HEK293 (cell line): ENCODE data around the gene TSR1.
A peak's percentile ranks its signal among the peaks of the same experiment; 100 is the strongest.

ENCODE experiments used
- FEZF1 ChIP-seq: fragments of 450-650 bp; formaldehyde crosslinking; IDR thresholded peaks from 2 replicates; pipeline ENCODE4 v1.5.1; 2016; ENCODE audit warnings: missing biosample characterization, missing genetic modification characterization
- HOXC10 ChIP-seq: sonication (generic); formaldehyde crosslinking; IDR thresholded peaks from 2 replicates; pipeline ENCODE4 v1.8.1; 2023; ENCODE audit warnings: mild to moderate bottlenecking, missing genetic modification reagents
- KLF16 ChIP-seq: fragments of 450-650 bp; formaldehyde crosslinking; IDR thresholded peaks from 2 replicates; pipeline ENCODE4 v1.5.1; 2017; ENCODE audit warnings: missing biosample characterization, missing genetic modification characterization
- ZFP3 ChIP-seq: fragments of 450-650 bp; formaldehyde crosslinking; IDR thresholded peaks from 2 replicates; pipeline ENCODE4 v1.5.1; 2016; ENCODE audit warnings: low read depth, missing biosample characterization, missing genetic modification characterization
- ZNF114 ChIP-seq: fragments of 450-650 bp; formaldehyde crosslinking; IDR thresholded peaks from 2 replicates; pipeline ENCODE4 v1.5.0; 2017; ENCODE audit warnings: missing biosample characterization, missing genetic modification characterization
- ZNF132 ChIP-seq: fragments of 450-650 bp; formaldehyde crosslinking; IDR thresholded peaks from 2 replicates; pipeline ENCODE4 v1.5.1; 2017; ENCODE audit warnings: missing biosample characterization, missing genetic modification characterization, borderline replicate concordance
- ZNF292 ChIP-seq: fragments of 450-650 bp; formaldehyde crosslinking; IDR thresholded peaks from 2 replicates; pipeline ENCODE4 v1.5.1; 2016; ENCODE audit warnings: low read depth, missing biosample characterization, missing genetic modification characterization, borderline replicate concordance
- ZNF354C ChIP-seq: fragments of 450-650 bp; formaldehyde crosslinking; IDR thresholded peaks from 2 replicates; pipeline ENCODE4 v1.5.1; 2016; ENCODE audit warnings: missing biosample characterization, missing genetic modification characterization, low read depth, borderline replicate concordance
- ZNF549 ChIP-seq: fragments of 450-650 bp; IDR thresholded peaks from 2 replicates; pipeline ENCODE4 v1.5.1; 2018; ENCODE audit warnings: missing biosample characterization, missing genetic modification characterization, mild to moderate bottlenecking, inconsistent platforms, moderate library complexity
- ZNF658 ChIP-seq: fragments of 450-650 bp; formaldehyde crosslinking; IDR thresholded peaks from 2 replicates; pipeline ENCODE4; 2016; ENCODE audit warnings: missing biosample characterization, missing genetic modification characterization
- ZNF776 ChIP-seq: fragments of 450-650 bp; formaldehyde crosslinking; IDR thresholded peaks from 2 replicates; pipeline ENCODE4 v1.5.0; 2017; ENCODE audit warnings: missing biosample characterization, missing genetic modification characterization, borderline replicate concordance
- ZNF792 ChIP-seq: fragments of 450-650 bp; formaldehyde crosslinking; IDR thresholded peaks from 2 replicates; pipeline ENCODE4 v1.5.1; 2016; ENCODE audit warnings: missing biosample characterization, missing genetic modification characterization
- TF ChIP-seq, protein P1 (sequence below): fragments of 450-650 bp; formaldehyde crosslinking; IDR thresholded peaks from 2 replicates; pipeline ENCODE4 v1.5.1; 2016; ENCODE audit warnings: missing biosample characterization, missing genetic modification characterization
- TF ChIP-seq, protein P2 (sequence below): fragments of 450-650 bp; formaldehyde crosslinking; IDR thresholded peaks from 2 replicates; pipeline ENCODE4 v1.5.1; 2016; ENCODE audit warnings: missing biosample characterization, missing genetic modification characterization
- TF ChIP-seq, protein P3 (sequence below): fragments of 450-650 bp; formaldehyde crosslinking; IDR thresholded peaks from 2 replicates; pipeline ENCODE4 v1.5.1; 2016; ENCODE audit warnings: missing biosample characterization, missing genetic modification characterization
- TF ChIP-seq, protein P4 (sequence below): fragments of 450-650 bp; formaldehyde crosslinking; conservative IDR thresholded peaks from 2 replicates; pipeline ENCODE4 v1.5.1; 2016; ENCODE audit warnings: low read depth, missing biosample characterization, missing genetic modification characterization
- TF ChIP-seq, protein P5 (sequence below): fragments of 450-650 bp; formaldehyde crosslinking; IDR thresholded peaks from 2 replicates; pipeline ENCODE4 v1.5.1; 2016; ENCODE audit warnings: missing biosample characterization, missing genetic modification characterization
- TF ChIP-seq, protein P6 (sequence below): fragments of 450-650 bp; IDR thresholded peaks from 2 replicates; pipeline ENCODE4 v1.5.1; 2018; ENCODE audit warnings: missing biosample characterization, mild to moderate bottlenecking, missing genetic modification characterization
- TF ChIP-seq, protein P7 (sequence below): fragments of 450-650 bp; formaldehyde crosslinking; conservative IDR thresholded peaks from 2 replicates; pipeline ENCODE4 v1.5.1; 2016; ENCODE audit warnings: low read depth, missing biosample characterization, missing genetic modification characterization

Gene TSR1

DNA sequence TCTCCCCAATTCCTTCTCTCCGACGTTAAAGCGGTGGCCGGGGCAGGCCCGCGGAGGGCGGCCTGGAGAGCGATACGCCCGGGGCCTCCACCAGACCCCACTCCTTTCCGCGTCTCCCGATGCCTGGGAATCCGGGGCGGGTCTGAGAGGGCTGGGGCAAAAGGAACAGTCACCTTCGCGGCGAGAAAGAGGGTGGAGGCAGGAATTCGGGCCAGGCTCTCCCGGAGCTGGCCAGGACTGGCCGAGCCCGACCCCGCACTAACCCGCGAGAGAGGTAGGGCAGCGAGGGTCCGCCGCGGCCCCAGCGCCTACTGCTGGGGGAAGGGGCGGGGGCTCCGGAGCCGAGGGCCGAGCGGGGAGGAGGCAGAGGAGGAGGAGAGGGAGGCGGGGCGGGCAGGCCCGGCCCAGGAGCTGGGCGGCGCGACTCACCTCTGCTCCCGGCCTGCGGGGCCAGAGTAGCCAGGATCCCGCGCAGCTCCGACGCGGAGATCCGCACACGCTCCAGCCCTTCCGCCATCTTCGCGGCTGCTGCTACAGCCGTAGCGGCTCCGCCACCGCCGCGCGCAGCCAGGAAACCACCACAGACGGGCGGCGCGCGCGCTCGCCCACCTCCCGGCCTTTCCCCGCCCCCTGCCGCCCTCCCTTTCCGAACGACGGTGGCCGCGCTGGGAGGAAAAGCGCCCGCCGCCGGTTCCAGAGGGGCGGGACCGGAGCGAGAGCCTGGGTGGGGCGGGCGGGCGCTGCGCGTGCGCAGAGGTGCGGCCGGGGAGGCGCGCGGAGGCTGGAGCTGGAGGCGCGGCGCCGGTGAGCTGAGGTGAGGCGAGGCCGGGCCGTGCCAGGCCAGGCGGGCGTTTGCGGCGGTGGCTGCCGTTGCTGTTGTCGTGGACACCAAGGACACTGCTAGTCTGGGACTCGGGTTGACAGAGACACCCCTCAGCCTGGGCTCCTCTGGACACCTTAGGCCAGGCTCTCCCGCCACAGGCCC lies 32.8 kb downstream of the TSR1 start, which contains the start of the genes SMG6 and SRR (continued):
- TF ChIP-seq, protein P1, sequence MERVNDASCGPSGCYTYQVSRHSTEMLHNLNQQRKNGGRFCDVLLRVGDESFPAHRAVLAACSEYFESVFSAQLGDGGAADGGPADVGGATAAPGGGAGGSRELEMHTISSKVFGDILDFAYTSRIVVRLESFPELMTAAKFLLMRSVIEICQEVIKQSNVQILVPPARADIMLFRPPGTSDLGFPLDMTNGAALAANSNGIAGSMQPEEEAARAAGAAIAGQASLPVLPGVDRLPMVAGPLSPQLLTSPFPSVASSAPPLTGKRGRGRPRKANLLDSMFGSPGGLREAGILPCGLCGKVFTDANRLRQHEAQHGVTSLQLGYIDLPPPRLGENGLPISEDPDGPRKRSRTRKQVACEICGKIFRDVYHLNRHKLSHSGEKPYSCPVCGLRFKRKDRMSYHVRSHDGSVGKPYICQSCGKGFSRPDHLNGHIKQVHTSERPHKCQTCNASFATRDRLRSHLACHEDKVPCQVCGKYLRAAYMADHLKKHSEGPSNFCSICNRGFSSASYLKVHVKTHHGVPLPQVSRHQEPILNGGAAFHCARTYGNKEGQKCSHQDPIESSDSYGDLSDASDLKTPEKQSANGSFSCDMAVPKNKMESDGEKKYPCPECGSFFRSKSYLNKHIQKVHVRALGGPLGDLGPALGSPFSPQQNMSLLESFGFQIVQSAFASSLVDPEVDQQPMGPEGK, result peak; percentile 90
- TF ChIP-seq, protein P2, sequence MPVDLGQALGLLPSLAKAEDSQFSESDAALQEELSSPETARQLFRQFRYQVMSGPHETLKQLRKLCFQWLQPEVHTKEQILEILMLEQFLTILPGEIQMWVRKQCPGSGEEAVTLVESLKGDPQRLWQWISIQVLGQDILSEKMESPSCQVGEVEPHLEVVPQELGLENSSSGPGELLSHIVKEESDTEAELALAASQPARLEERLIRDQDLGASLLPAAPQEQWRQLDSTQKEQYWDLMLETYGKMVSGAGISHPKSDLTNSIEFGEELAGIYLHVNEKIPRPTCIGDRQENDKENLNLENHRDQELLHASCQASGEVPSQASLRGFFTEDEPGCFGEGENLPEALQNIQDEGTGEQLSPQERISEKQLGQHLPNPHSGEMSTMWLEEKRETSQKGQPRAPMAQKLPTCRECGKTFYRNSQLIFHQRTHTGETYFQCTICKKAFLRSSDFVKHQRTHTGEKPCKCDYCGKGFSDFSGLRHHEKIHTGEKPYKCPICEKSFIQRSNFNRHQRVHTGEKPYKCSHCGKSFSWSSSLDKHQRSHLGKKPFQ, result no peak
- no peak for TF ChIP-seq ZNF132
- TF ChIP-seq ZNF292 (tag by site-specific recombination), result no peak
- no peak for TF ChIP-seq HOXC10 (CRISPR knock-in tag)
- no peak for TF ChIP-seq ZNF549 (tag by site-specific recombination)
- no peak for TF ChIP-seq ZNF354C (tag by site-specific recombination)
- TF ChIP-seq ZNF114, result no peak
- no peak for TF ChIP-seq ZNF776 (tag by site-specific recombination)
- no peak for TF ChIP-seq ZFP3
- TF ChIP-seq, protein P3, sequence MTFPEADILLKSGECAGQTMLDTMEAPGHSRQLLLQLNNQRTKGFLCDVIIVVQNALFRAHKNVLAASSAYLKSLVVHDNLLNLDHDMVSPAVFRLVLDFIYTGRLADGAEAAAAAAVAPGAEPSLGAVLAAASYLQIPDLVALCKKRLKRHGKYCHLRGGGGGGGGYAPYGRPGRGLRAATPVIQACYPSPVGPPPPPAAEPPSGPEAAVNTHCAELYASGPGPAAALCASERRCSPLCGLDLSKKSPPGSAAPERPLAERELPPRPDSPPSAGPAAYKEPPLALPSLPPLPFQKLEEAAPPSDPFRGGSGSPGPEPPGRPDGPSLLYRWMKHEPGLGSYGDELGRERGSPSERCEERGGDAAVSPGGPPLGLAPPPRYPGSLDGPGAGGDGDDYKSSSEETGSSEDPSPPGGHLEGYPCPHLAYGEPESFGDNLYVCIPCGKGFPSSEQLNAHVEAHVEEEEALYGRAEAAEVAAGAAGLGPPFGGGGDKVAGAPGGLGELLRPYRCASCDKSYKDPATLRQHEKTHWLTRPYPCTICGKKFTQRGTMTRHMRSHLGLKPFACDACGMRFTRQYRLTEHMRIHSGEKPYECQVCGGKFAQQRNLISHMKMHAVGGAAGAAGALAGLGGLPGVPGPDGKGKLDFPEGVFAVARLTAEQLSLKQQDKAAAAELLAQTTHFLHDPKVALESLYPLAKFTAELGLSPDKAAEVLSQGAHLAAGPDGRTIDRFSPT (tag by site-specific recombination), result no peak
- no peak for TF ChIP-seq ZNF658 (tag by site-specific recombination)
- no peak for TF ChIP-seq ZNF792 (tag by site-specific recombination)
- TF ChIP-seq, protein P4, sequence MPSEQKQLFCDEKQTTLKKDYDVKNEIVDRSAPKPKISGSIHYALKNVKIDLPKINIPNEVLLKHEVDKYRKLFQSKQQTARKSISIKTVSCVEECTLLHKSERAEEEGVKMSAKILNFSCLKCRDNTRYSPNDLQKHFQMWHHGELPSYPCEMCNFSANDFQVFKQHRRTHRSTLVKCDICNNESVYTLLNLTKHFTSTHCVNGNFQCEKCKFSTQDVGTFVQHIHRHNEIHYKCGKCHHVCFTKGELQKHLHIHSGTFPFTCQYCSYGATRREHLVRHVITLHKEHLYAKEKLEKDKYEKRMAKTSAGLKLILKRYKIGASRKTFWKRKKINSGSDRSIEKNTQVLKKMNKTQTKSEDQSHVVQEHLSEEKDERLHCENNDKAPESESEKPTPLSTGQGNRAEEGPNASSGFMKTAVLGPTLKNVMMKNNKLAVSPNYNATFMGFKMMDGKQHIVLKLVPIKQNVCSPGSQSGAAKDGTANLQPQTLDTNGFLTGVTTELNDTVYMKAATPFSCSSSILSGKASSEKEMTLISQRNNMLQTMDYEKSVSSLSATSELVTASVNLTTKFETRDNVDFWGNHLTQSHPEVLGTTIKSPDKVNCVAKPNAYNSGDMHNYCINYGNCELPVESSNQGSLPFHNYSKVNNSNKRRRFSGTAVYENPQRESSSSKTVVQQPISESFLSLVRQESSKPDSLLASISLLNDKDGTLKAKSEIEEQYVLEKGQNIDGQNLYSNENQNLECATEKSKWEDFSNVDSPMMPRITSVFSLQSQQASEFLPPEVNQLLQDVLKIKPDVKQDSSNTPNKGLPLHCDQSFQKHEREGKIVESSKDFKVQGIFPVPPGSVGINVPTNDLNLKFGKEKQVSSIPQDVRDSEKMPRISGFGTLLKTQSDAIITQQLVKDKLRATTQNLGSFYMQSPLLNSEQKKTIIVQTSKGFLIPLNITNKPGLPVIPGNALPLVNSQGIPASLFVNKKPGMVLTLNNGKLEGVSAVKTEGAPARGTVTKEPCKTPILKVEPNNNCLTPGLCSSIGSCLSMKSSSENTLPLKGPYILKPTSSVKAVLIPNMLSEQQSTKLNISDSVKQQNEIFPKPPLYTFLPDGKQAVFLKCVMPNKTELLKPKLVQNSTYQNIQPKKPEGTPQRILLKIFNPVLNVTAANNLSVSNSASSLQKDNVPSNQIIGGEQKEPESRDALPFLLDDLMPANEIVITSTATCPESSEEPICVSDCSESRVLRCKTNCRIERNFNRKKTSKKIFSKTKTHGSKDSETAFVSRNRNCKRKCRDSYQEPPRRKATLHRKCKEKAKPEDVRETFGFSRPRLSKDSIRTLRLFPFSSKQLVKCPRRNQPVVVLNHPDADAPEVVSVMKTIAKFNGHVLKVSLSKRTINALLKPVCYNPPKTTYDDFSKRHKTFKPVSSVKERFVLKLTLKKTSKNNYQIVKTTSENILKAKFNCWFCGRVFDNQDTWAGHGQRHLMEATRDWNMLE (tag by site-specific recombination), result no peak
- TF ChIP-seq, protein P5, sequence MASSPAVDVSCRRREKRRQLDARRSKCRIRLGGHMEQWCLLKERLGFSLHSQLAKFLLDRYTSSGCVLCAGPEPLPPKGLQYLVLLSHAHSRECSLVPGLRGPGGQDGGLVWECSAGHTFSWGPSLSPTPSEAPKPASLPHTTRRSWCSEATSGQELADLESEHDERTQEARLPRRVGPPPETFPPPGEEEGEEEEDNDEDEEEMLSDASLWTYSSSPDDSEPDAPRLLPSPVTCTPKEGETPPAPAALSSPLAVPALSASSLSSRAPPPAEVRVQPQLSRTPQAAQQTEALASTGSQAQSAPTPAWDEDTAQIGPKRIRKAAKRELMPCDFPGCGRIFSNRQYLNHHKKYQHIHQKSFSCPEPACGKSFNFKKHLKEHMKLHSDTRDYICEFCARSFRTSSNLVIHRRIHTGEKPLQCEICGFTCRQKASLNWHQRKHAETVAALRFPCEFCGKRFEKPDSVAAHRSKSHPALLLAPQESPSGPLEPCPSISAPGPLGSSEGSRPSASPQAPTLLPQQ (tag by site-specific recombination), result 0 out of 2 replicates have a peak, but pooled peaks have one; percentile 33
- TF ChIP-seq, protein P6, sequence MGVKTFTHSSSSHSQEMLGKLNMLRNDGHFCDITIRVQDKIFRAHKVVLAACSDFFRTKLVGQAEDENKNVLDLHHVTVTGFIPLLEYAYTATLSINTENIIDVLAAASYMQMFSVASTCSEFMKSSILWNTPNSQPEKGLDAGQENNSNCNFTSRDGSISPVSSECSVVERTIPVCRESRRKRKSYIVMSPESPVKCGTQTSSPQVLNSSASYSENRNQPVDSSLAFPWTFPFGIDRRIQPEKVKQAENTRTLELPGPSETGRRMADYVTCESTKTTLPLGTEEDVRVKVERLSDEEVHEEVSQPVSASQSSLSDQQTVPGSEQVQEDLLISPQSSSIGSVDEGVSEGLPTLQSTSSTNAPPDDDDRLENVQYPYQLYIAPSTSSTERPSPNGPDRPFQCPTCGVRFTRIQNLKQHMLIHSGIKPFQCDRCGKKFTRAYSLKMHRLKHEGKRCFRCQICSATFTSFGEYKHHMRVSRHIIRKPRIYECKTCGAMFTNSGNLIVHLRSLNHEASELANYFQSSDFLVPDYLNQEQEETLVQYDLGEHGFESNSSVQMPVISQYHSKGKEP (tag by site-specific recombination), result no peak
- TF ChIP-seq KLF16, result no peak; the same call in none of the 2 replicates
- TF ChIP-seq FEZF1, result no peak
- TF ChIP-seq, protein P7, sequence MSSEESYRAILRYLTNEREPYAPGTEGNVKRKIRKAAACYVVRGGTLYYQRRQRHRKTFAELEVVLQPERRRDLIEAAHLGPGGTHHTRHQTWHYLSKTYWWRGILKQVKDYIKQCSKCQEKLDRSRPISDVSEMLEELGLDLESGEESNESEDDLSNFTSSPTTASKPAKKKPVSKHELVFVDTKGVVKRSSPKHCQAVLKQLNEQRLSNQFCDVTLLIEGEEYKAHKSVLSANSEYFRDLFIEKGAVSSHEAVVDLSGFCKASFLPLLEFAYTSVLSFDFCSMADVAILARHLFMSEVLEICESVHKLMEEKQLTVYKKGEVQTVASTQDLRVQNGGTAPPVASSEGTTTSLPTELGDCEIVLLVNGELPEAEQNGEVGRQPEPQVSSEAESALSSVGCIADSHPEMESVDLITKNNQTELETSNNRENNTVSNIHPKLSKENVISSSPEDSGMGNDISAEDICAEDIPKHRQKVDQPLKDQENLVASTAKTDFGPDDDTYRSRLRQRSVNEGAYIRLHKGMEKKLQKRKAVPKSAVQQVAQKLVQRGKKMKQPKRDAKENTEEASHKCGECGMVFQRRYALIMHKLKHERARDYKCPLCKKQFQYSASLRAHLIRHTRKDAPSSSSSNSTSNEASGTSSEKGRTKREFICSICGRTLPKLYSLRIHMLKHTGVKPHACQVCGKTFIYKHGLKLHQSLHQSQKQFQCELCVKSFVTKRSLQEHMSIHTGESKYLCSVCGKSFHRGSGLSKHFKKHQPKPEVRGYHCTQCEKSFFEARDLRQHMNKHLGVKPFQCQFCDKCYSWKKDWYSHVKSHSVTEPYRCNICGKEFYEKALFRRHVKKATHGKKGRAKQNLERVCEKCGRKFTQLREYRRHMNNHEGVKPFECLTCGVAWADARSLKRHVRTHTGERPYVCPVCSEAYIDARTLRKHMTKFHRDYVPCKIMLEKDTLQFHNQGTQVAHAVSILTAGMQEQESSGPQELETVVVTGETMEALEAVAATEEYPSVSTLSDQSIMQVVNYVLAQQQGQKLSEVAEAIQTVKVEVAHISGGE, result peak; percentile 15; the same call in 1 of the 2 replicates
